GM10266 (cell line): Measurements from ENCODE around the gene IL10RB.

Source experiments
- DNase-seq: peaks from one replicate; pipeline ENCODE4 v3.0.0; 2012; ENCODE audit errors: extremely low spot score
- CTCF ChIP-seq: IDR thresholded peaks from 2 replicates; pipeline ENCODE4 v1.5.1; 2012; ENCODE audit warnings: mild to moderate bottlenecking, low read depth; ENCODE audit not compliant: control insufficient read depth, insufficient read depth; ENCODE audit errors: missing control alignments

Gene IL10RB

GRCh38 chr21:33283203-33283602, 17.0 kb downstream of the IL10RB start:
- no peak for DNase-seq
- no peak for TF ChIP-seq CTCF

DNA sequence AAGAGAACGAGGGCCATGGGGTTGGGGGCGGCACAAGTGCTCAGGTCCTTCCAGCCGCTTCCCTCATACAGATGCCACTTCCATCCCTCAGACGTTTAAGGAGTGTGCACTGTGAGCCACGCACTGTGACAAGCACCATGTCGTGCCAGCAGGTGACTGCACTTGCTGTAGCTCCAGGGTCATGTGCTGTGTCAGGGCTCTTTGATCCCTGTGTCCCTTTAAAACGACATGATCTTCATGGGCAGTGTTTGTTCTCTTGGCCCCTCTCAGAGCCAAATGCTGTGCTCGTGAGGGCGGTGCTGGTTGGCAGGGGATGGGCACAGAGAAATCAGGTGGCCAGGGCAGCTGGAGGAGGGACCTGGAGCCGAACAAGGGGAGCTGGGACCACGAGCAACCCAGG, 19.9 kb downstream of the IL10RB start:
- no peak for DNase-seq

GRCh38 chr21:33286600-33287456, 20.7 kb downstream of the IL10RB start:
- no peak for TF ChIP-seq CTCF
- DNase-seq: no peak

More for the DNA sequence above, 19.9 kb downstream of the IL10RB start:
- no peak for TF ChIP-seq CTCF

DNA sequence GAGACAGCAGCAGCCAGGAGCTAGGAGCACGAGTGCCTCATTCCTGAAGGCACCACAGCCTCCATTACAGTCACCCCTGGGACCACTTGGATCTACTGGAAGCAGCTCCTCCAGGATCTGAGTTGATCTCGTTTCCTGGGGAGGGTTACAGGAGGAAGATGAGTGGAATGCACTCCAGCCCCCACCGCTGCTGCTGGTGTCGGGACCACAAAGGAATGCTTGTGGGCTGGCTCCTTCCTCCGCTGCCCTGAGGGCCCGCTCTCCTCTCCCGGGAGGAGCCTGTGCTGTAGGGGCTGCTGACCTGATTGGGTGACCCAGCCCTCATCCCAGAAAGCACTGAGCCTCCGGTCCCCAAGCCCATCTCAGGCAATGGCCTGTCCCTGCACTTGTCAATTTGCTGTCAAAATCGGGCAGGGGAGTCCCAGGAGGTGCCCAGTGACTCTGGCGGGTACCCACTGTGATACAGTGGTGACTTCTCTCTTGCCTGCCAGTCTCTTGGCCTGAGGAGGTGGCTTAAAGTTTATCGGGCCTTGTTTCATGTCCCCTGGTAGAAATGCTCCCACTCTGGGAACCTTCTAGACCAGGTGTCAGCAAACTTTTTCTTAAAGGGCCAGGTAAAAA, 23.1 kb downstream of the IL10RB start:
- DNase-seq: no peak
- no peak for TF ChIP-seq CTCF

DNA sequence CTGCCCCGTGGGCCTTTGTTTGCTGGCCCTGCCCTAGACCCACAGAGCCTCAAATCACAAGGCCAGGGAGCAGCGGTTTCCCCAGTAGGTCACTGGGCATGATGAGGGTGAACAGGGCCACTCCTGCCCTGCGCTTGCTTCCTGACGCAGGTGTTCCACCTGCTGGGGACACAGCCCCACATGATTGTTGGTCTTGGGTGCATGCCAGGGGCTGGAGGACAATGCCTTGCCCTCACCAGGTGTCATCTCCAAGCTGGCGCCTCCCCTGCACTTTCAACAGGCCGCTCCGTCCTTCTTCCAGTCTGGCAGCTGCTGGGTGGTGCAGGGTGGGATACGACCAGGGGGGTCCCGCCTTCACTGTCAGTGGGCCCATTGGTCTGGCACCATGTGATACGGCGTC, 24.3 kb downstream of the IL10RB start:
- no peak for TF ChIP-seq CTCF
- no peak for DNase-seq

- TF ChIP-seq CTCF: no peak
- DNase-seq: no peak
Observed at GRCh38 chr21:33291686-33292085, 25.5 kb downstream of the IL10RB start.

DNA sequence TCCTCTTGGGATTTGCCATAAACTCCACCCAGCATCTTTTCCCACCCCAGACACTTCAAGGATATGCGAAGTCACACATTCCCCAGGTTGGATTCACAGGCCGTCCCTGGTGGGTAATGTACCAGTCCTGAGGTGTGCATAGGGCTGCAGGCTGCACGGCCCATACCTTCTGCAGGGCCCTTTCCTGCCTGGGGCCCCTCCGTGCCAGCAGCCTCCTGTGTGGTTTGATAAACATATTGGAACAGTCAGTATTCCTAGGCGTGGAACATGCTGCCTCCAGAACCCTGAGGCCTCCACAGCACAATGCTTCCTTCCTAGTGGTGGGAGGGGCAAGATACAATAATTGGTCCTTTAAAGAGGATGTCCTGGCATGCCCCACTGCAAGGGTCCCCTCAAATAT, 26.6 kb downstream of the IL10RB start:
- no peak for TF ChIP-seq CTCF
- no peak for DNase-seq
